Nephron (organoid): ENCODE results near the gene SAMD8.
"Not testable (repeated sequence)": the region's sequence is repeated elsewhere in the genome, so short reads cannot be mapped to it uniquely, and the experiment has no call there.

Experiments
- H3K27ac Mint-ChIP-seq, 3 experiments: 2 replicates each; pipeline ENCODE4 v1.8.0; 2020; ENCODE audit warnings: mixed read lengths in 3 of 3, mild to moderate bottlenecking in 2 of 3, moderate library complexity in 1 of 3
- H3K27me3 Mint-ChIP-seq: 2 replicates; pipeline ENCODE4 v1.8.0; 2021; ENCODE audit warnings: low read depth, mild to moderate bottlenecking, moderate library complexity, mixed read lengths
- H3K36me3 Mint-ChIP-seq: 2 replicates; pipeline ENCODE4 v1.8.0; 2020; ENCODE audit warnings: low read depth, mixed read lengths
- H3K4me1 Mint-ChIP-seq: 2 replicates; pipeline ENCODE4 v1.8.0; 2020; ENCODE audit warnings: mixed read lengths
- H3K4me3 Mint-ChIP-seq, 3 experiments: 2 replicates each; pipeline ENCODE4 v1.8.0; 2020; ENCODE audit warnings: mild to moderate bottlenecking in 3 of 3, mixed read lengths in 3 of 3, moderate library complexity in 2 of 3
- H3K9me3 Mint-ChIP-seq: 2 replicates; pipeline ENCODE4 v1.8.0; 2020; ENCODE audit warnings: mixed read lengths
- CTCF ChIP-seq, 3 experiments: fragments of 200-600 bp; sonication (generic); IDR thresholded peaks; one replicate each; pipeline ENCODE4 v1.5.0; 2021; ENCODE audit warnings: antibody characterized with exemption in 3 of 3; ENCODE audit not compliant: unreplicated experiment in 3 of 3

SAMD8 gene

DNA sequence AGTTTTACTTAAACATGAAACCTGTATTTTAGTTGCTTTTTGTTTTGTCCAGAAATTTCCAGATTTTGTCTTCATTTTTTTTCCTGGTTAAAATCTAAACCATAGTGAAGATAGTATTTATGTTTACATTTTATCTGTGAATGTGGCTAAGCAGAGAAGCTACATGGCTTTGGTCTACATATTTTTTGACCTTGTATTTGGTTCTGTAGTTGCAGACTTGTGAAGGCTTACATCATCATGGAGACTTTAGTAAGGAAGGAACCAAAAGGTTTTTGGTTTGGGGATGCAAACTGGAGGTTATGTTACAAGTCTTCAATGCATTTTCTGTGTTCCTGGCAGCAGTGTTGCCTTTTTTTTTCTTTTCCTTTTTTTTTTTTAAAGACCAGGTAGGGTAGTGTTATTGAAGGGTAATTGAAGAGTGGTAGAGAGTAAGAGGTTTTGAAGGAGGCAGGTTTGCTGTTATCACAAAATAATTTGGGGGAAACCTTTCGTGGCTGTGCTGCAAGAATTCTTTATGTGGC is 68.3 kb downstream of the SAMD8 start:
- TF ChIP-seq CTCF (IDR thresholded peaks at IDR 0.05; ENCODE audit: unreplicated experiment in 3 of 3): no peak
- Mint-ChIP-seq H3K27ac (no peak overlapping the region), H3K4me3 (no peak overlapping the region), H3K27me3 (no peaks in the 10 kb centered on the region), H3K36me3 (peaks cover 27% of the 10 kb centered on the region), H3K9me3 (no peaks in the 10 kb centered on the region), H3K4me1 (no peaks in the 10 kb centered on the region)

GRCh38 chr10:75180592-75180991 is 69.1 kb downstream of the SAMD8 start:
- H3K27me3 Mint-ChIP-seq: no peaks in the 10 kb centered on the region
- H3K27ac Mint-ChIP-seq: no peak overlapping the region
- no peak overlapping the region for H3K4me3 Mint-ChIP-seq
- H3K4me1 Mint-ChIP-seq: no peaks in the 10 kb centered on the region
- TF ChIP-seq CTCF (IDR thresholded peaks at IDR 0.05; ENCODE audit: unreplicated experiment in 3 of 3): no peak
- no peaks in the 10 kb centered on the region for H3K9me3 Mint-ChIP-seq
- peaks cover 25% of the 10 kb centered on the region for H3K36me3 Mint-ChIP-seq

DNA sequence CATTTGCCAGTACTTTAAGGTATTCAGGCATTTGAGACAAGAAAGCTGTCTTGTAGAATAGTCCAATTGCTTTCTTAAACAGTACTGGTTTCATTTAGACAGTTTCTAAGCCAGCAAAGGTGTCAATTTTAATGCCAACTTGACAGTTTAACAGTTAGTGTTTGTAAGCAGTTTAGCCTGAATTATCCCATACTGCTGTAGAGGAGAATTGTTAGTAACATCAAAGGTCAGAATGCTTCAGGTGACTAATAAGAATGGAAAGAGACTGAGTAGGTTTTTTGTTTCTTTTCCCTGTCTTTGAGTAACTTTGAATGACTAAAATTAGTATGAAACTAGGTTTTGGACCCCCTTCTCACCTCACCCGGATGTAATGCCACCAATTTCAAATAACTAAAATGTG is 69.6 kb downstream of the SAMD8 start:
- no peak overlapping the region for H3K4me3 Mint-ChIP-seq
- no peaks in the 10 kb centered on the region for H3K9me3 Mint-ChIP-seq
- peaks cover 23% of the 10 kb centered on the region for H3K36me3 Mint-ChIP-seq
- H3K27me3 Mint-ChIP-seq: no peaks in the 10 kb centered on the region
- H3K27ac Mint-ChIP-seq: no peak overlapping the region
- TF ChIP-seq CTCF (IDR thresholded peaks at IDR 0.05; ENCODE audit: unreplicated experiment in 3 of 3): no peak
- H3K4me1 Mint-ChIP-seq: no peaks in the 10 kb centered on the region

- Mint-ChIP-seq H3K4me1 (no peaks in the 10 kb centered on the region), H3K27ac (no peak overlapping the region), H3K27me3 (no peaks in the 10 kb centered on the region), H3K36me3 (peaks cover 11% of the 10 kb centered on the region), H3K9me3 (no peaks in the 10 kb centered on the region), H3K4me3 (no peak overlapping the region)
- no peak for TF ChIP-seq CTCF (IDR thresholded peaks at IDR 0.05; ENCODE audit: unreplicated experiment in 3 of 3)
These were observed 74.9 kb downstream of the SAMD8 start for GRCh38 chr10:75186310-75186709.

DNA sequence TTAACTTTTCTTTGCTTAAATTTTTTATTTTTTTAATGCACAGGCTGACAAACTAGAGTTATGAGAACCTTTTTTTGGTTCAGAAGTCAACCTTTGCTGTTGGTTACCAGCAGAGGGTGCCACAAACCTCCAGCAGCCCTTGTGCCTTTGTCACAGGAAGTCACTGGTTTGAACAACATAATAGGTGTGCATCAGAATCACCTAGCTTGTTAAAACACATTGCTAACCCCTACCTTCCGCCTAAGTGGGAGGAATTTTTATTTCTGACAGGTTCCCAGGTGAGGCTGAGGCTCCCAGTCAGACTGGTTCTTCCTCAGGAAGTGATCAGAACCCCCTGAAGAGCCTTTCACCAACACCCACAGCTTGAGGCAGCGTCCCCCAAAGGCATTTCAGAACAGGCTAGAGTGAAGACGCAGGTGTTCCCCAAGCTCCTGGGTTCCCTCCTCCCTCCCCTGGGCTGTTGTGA is 76.5 kb downstream of the SAMD8 start:
- no peaks in the 10 kb centered on the region for H3K27me3 Mint-ChIP-seq
- no peak overlapping the region for H3K4me3 Mint-ChIP-seq
- peaks cover 4% of the 10 kb centered on the region for H3K36me3 Mint-ChIP-seq
- H3K27ac Mint-ChIP-seq: no peak overlapping the region
- H3K4me1 Mint-ChIP-seq: peaks cover 4% of the 10 kb centered on the region
- TF ChIP-seq CTCF (IDR thresholded peaks at IDR 0.05; ENCODE audit: unreplicated experiment in 3 of 3): peak; percentile 40 to 57 (median 43)
- no peaks in the 10 kb centered on the region for H3K9me3 Mint-ChIP-seq

DNA sequence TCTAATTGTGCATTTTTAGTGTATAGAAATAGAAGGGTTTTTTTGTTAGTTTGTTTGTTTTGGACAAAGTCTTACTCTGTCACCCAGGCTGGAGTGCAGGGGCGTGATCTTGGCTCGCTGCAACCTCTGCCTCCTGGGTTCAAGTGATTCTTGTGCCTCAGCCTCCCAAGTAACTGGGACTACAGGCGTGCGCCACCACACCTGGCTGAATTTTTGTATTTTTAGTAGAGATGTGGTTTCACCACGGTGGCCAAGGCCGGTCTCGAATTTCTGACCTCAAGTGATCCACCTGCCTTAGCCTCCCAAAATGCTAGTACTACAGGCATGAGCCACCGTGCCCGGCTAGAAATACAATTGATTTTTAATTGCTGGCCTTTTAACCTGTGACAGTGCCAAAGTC is 77.1 kb downstream of the SAMD8 start:
- H3K9me3 Mint-ChIP-seq, H3K27ac Mint-ChIP-seq, H3K4me1 Mint-ChIP-seq, H3K36me3 Mint-ChIP-seq, H3K4me3 Mint-ChIP-seq, H3K27me3 Mint-ChIP-seq: not testable (repeated sequence)
